Midbrain (tissue), 1 donor: ENCODE measurements around the gene BCL6B.
"Not testable (repeated sequence)": the region's sequence is repeated elsewhere in the genome, so short reads cannot be mapped to it uniquely, and the experiment has no call there.

Experiments
- DNase-seq: peaks from one replicate; lab custom pipeline; 2025; lab: John Stamatoyannopoulos, UW

Gene BCL6B

GRCh38 chr17:7027335-7027734 is 4.5 kb downstream of the BCL6B start:
- DNase-seq = no peak

- DNase-seq = no peak
Observed at GRCh38 chr17:7029096-7029495, 6.2 kb downstream of the BCL6B start.

GRCh38 chr17:7029659-7030058 is 6.8 kb downstream of the BCL6B start:
- no peak for DNase-seq

GRCh38 chr17:7034955-7035590 is 12.2 kb downstream of the BCL6B start:
- DNase-seq = no peak

- peak; percentile 88 for DNase-seq
Observed at GRCh38 chr17:7035591-7036368, 12.9 kb downstream of the BCL6B start, which contains the start of gene SLC16A13. SLC16A13 (plus strand) TSS chr17:7036015; CDS start chr17:7036383, 368 bp downstream.

- DNase-seq = no peak
Observed at GRCh38 chr17:7038025-7038862, 15.4 kb downstream of the BCL6B start.

- no peak for DNase-seq
Observed at GRCh38 chr17:7039832-7040231, 17.0 kb downstream of the BCL6B start.

GRCh38 chr17:7041607-7042500 is 19.0 kb downstream of the BCL6B start:
- DNase-seq = no peak

- DNase-seq = no peak
Observed at GRCh38 chr17:7042501-7043181, 19.8 kb downstream of the BCL6B start.

GRCh38 chr17:7043182-7043496 is 20.3 kb downstream of the BCL6B start:
- no peak for DNase-seq

- no peak for DNase-seq
Observed at GRCh38 chr17:7043497-7044198, 20.8 kb downstream of the BCL6B start, which contains the start of gene SLC16A11. SLC16A11 (minus strand) TSS chr17:7044092; CDS start chr17:7043513, 579 bp downstream.

- peak; percentile 80 for DNase-seq
Observed at GRCh38 chr17:7045492-7046126, 22.8 kb downstream of the BCL6B start.

- DNase-seq = no peak
Observed at GRCh38 chr17:7046127-7046724, 23.4 kb downstream of the BCL6B start.

GRCh38 chr17:7046725-7047397 is 24.0 kb downstream of the BCL6B start:
- not testable (repeated sequence) for DNase-seq

GRCh38 chr17:7047566-7047965 is 24.7 kb downstream of the BCL6B start:
- DNase-seq = no peak

- no peak for DNase-seq
Observed at GRCh38 chr17:7048968-7049367, 26.1 kb downstream of the BCL6B start.

- DNase-seq = not testable (repeated sequence)
Observed at GRCh38 chr17:7050583-7050982, 27.7 kb downstream of the BCL6B start.

- no peak for DNase-seq
Observed at GRCh38 chr17:7056386-7056785, 33.5 kb downstream of the BCL6B start.
